Panc1 (cell line): ENCODE results near the gene LGI2.

Experiments
- POLR2AphosphoS5 ChIP-seq: IDR thresholded peaks from 2 replicates; pipeline ENCODE4 v1.6.1; 2012; ENCODE audit warnings: mild to moderate bottlenecking, low read depth, low read length, moderate library complexity
- SIN3A ChIP-seq: IDR thresholded peaks from 2 replicates; pipeline ENCODE4 v1.6.1; 2012; ENCODE audit warnings: low read depth, mild to moderate bottlenecking, low read length, moderate library complexity, borderline replicate concordance; ENCODE audit not compliant: insufficient read depth
- TCF7L2 ChIP-seq: IDR thresholded peaks from 2 replicates; pipeline ENCODE4 v1.6.1; 2011; ENCODE audit warnings: mild to moderate bottlenecking, low read depth, low read length, inconsistent platforms
- TF ChIP-seq, protein P1 (sequence below): fragments of 450-650 bp; IDR thresholded peaks from 2 replicates; pipeline ENCODE4 v1.5.1; 2017; ENCODE audit warnings: mild to moderate bottlenecking
- TF ChIP-seq, protein P2 (sequence below), 2 experiments: IDR thresholded peaks; 2 replicates each; pipeline ENCODE4 v1.6.1; 2011 to 2012; ENCODE audit warnings: low read depth in 2 of 2, control low read depth in 1 of 2, low read length in 1 of 2, mild to moderate bottlenecking in 1 of 2, moderate library complexity in 1 of 2; ENCODE audit not compliant: insufficient read depth in 1 of 2

GRCh38 chr4:25029479-25030276, 1.1 kb downstream of the LGI2 start:
- TF ChIP-seq, protein P1, sequence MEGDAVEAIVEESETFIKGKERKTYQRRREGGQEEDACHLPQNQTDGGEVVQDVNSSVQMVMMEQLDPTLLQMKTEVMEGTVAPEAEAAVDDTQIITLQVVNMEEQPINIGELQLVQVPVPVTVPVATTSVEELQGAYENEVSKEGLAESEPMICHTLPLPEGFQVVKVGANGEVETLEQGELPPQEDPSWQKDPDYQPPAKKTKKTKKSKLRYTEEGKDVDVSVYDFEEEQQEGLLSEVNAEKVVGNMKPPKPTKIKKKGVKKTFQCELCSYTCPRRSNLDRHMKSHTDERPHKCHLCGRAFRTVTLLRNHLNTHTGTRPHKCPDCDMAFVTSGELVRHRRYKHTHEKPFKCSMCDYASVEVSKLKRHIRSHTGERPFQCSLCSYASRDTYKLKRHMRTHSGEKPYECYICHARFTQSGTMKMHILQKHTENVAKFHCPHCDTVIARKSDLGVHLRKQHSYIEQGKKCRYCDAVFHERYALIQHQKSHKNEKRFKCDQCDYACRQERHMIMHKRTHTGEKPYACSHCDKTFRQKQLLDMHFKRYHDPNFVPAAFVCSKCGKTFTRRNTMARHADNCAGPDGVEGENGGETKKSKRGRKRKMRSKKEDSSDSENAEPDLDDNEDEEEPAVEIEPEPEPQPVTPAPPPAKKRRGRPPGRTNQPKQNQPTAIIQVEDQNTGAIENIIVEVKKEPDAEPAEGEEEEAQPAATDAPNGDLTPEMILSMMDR = no peak
- TF ChIP-seq, protein P2, sequence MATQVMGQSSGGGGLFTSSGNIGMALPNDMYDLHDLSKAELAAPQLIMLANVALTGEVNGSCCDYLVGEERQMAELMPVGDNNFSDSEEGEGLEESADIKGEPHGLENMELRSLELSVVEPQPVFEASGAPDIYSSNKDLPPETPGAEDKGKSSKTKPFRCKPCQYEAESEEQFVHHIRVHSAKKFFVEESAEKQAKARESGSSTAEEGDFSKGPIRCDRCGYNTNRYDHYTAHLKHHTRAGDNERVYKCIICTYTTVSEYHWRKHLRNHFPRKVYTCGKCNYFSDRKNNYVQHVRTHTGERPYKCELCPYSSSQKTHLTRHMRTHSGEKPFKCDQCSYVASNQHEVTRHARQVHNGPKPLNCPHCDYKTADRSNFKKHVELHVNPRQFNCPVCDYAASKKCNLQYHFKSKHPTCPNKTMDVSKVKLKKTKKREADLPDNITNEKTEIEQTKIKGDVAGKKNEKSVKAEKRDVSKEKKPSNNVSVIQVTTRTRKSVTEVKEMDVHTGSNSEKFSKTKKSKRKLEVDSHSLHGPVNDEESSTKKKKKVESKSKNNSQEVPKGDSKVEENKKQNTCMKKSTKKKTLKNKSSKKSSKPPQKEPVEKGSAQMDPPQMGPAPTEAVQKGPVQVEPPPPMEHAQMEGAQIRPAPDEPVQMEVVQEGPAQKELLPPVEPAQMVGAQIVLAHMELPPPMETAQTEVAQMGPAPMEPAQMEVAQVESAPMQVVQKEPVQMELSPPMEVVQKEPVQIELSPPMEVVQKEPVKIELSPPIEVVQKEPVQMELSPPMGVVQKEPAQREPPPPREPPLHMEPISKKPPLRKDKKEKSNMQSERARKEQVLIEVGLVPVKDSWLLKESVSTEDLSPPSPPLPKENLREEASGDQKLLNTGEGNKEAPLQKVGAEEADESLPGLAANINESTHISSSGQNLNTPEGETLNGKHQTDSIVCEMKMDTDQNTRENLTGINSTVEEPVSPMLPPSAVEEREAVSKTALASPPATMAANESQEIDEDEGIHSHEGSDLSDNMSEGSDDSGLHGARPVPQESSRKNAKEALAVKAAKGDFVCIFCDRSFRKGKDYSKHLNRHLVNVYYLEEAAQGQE (IDR thresholded peaks at IDR 0.05; ENCODE audit: insufficient read depth in 1 of 2, low read depth in 2 of 2, low read length in 1 of 2) = no peak
- TF ChIP-seq POLR2AphosphoS5 = no peak
- TF ChIP-seq TCF7L2 = no peak
- no peak for TF ChIP-seq SIN3A
